ENCODE data around the gene ZFP62. TPM values are rescaled to one million over a fixed set of nuclear protein-coding genes. Genes with fewer than 3 reads are reported as not detected.

The ZFP62 gene
- total RNA-seq, 2 donors from 2014 or later, result 34.3 to 38.7 TPM

GRCh38 chr5:180813420-180813819 is 47.7 kb downstream of the ZFP62 start:
- H3K4me1 ChIP-seq, result peaks cover 11% of the 10 kb centered on the region
- H3K9me3 ChIP-seq, result no peaks in the 10 kb centered on the region
- H3K27me3 ChIP-seq, result no peaks in the 10 kb centered on the region
- no peak overlapping the region for H3K9ac ChIP-seq (ENCODE audit: low read depth in 2 of 2, low read length in 2 of 2)
- DNase-seq, result no peak
- H3K4me3 ChIP-seq, result no peak overlapping the region
- no peak for TF ChIP-seq CTCF (IDR thresholded peaks at IDR 0.05)
- intact Hi-C loops (cut with DNase I), result no loop called here
- no peak overlapping the region for H3K27ac ChIP-seq
- H3K36me3 ChIP-seq, result no peaks in the 10 kb centered on the region

- no peak for TF ChIP-seq CTCF (IDR thresholded peaks at IDR 0.05)
- Histone ChIP-seq H3K4me1 (peaks cover 23% of the 10 kb centered on the region), H3K9ac (ENCODE audit: low read depth in 2 of 2, low read length in 2 of 2) (peak overlapping the region; percentile 60 to 96), H3K4me3 (peak overlapping the region; percentile 42), H3K36me3 (no peaks in the 10 kb centered on the region), H3K27me3 (no peaks in the 10 kb centered on the region), H3K9me3 (no peaks in the 10 kb centered on the region), H3K27ac (peak overlapping the region; percentile 99)
- DNase-seq, result no peak
- intact Hi-C loops (cut with DNase I), result no loop called here
These were observed 49.4 kb downstream of the ZFP62 start for GRCh38 chr5:180811623-180812124.

- peaks cover 29% of the 10 kb centered on the region for H3K4me1 ChIP-seq
- no peaks in the 10 kb centered on the region for H3K27me3 ChIP-seq
- no peaks in the 10 kb centered on the region for H3K36me3 ChIP-seq
- DNase-seq, result no peak
- peak overlapping the region; percentile 42 for H3K4me3 ChIP-seq
- peak overlapping the region; percentile 84 to 96 for H3K9ac ChIP-seq (ENCODE audit: low read depth in 2 of 2, low read length in 2 of 2)
- peak overlapping the region; percentile 99 for H3K27ac ChIP-seq
- no peak for TF ChIP-seq CTCF (IDR thresholded peaks at IDR 0.05)
- no peaks in the 10 kb centered on the region for H3K9me3 ChIP-seq
- intact Hi-C loops (cut with DNase I), result no loop called here
These were observed 50.0 kb downstream of the ZFP62 start for GRCh38 chr5:180810959-180811622.

- peaks cover 29% of the 10 kb centered on the region for H3K4me1 ChIP-seq
These were observed 50.7 kb downstream of the ZFP62 start for GRCh38 chr5:180810210-180810958.

More at GRCh38 chr5:180810210-180810958, 50.7 kb downstream of the ZFP62 start:
- Histone ChIP-seq H3K9me3 (no peaks in the 10 kb centered on the region), H3K9ac (ENCODE audit: low read depth in 2 of 2, low read length in 2 of 2) (peak overlapping the region; percentile 84 to 96), H3K27me3 (no peaks in the 10 kb centered on the region), H3K36me3 (no peaks in the 10 kb centered on the region), H3K27ac (peak overlapping the region; percentile 99), H3K4me3 (peak overlapping the region; percentile 42)
- intact Hi-C loops (cut with DNase I), result no loop called here
- no peak for TF ChIP-seq CTCF (IDR thresholded peaks at IDR 0.05)
- peak; percentile 99 for DNase-seq
